ENCODE results near the gene DBNDD2.

DNA sequence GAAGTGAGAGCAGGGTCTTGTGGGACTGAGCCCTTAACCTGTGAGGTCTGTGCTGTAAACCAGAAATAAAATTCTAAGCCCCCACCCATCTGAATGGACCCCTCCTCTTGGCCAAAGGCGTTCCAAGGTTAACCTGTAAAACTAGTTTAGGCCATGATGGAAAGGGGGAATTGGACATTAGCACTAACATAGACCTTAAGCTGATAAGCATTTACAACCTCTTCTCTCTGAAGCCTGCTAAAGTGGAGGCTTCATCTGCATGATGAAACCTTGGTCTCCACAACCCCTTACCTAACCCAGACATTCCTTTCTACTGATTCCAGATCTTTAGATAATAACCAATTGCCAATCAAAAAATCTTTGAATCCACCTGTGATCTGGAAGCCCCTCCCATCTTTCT, 33.7 kb downstream of the DBNDD2 start:
- no peak for TF ChIP-seq NFIC (IDR thresholded peaks at IDR 0.05)
- TF ChIP-seq, protein P1, sequence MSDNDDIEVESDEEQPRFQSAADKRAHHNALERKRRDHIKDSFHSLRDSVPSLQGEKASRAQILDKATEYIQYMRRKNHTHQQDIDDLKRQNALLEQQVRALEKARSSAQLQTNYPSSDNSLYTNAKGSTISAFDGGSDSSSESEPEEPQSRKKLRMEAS (IDR thresholded peaks at IDR 0.05), result no peak
- TF ChIP-seq YY1 (IDR thresholded peaks at IDR 0.05; ENCODE audit: low read depth), result no peak
- TF ChIP-seq TEAD4 (IDR thresholded peaks at IDR 0.05), result no peak
- TF ChIP-seq, protein P2, sequence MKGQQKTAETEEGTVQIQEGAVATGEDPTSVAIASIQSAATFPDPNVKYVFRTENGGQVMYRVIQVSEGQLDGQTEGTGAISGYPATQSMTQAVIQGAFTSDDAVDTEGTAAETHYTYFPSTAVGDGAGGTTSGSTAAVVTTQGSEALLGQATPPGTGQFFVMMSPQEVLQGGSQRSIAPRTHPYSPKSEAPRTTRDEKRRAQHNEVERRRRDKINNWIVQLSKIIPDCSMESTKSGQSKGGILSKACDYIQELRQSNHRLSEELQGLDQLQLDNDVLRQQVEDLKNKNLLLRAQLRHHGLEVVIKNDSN (IDR thresholded peaks at IDR 0.05), result no peak
- no peak for TF ChIP-seq CEBPB (IDR thresholded peaks at IDR 0.05)
